Esophagus muscularis mucosa (tissue), 3 donors: Measurements from ENCODE around the gene OR7A17.

Source experiments
- POLR2A ChIP-seq: fragments of 450-650 bp; IDR thresholded peaks from one replicate; pipeline ENCODE4 v1.6.1; 2017; ENCODE audit warnings: antibody characterized with exemption, moderate library complexity, mild to moderate bottlenecking, low read depth
- POLR2AphosphoS5 ChIP-seq, 2 donors: sonication (generic); formaldehyde crosslinking; IDR thresholded peaks; one replicate each; pipeline ENCODE4 v1.6.1; 2017; ENCODE audit warnings: antibody characterized with exemption in 2 of 2
- TF ChIP-seq, protein P1 (sequence below), 3 experiments: fragments of 200-600 bp in 2 of 3; fragments of 450-650 bp in 1 of 3; sonication (generic) in 2 of 3; IDR thresholded peaks; one replicate each; pipeline ENCODE4 v1.5.1; 2017 to 2019; ENCODE audit warnings: antibody characterized with exemption in 3 of 3, mild to moderate bottlenecking in 2 of 3, moderate library complexity in 1 of 3

- TF ChIP-seq, protein P1, sequence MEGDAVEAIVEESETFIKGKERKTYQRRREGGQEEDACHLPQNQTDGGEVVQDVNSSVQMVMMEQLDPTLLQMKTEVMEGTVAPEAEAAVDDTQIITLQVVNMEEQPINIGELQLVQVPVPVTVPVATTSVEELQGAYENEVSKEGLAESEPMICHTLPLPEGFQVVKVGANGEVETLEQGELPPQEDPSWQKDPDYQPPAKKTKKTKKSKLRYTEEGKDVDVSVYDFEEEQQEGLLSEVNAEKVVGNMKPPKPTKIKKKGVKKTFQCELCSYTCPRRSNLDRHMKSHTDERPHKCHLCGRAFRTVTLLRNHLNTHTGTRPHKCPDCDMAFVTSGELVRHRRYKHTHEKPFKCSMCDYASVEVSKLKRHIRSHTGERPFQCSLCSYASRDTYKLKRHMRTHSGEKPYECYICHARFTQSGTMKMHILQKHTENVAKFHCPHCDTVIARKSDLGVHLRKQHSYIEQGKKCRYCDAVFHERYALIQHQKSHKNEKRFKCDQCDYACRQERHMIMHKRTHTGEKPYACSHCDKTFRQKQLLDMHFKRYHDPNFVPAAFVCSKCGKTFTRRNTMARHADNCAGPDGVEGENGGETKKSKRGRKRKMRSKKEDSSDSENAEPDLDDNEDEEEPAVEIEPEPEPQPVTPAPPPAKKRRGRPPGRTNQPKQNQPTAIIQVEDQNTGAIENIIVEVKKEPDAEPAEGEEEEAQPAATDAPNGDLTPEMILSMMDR (IDR thresholded peaks at IDR 0.05) = no peak
- no peak for TF ChIP-seq POLR2A
- TF ChIP-seq POLR2AphosphoS5 (IDR thresholded peaks at IDR 0.05) = no peak
These were observed 20.8 kb upstream of the OR7A17 start for GRCh38 chr19:14906711-14907110.
